Heart left ventricle (tissue), 16 donors: ENCODE results near the gene ARHGAP26. TPM values are rescaled to one million over a fixed set of nuclear protein-coding genes. Genes with fewer than 3 reads are reported as not detected.

Experiments
- ATAC-seq, 4 donors: fragments of 200-7000 bp; cut with Tn5 transposase; one replicate each; pipeline ENCODE4 v1.9.1; 2020 to 2022; ENCODE audit warnings: moderate library complexity in 4 of 4, mild to moderate bottlenecking in 3 of 4, moderate number of reproducible peaks in 1 of 4
- DNase-seq, 5 donors: peaks; one replicate each; pipeline ENCODE4 v3.0.0-alpha.2; 2020
- H3K27ac ChIP-seq, 12 donors: fragments of 200-600 bp; sonication (generic) in 4 of 12; one replicate each; pipeline versions ENCODE4 v1.5.0 to v1.8.0; 2016 to 2022; ENCODE audit warnings: mild to moderate bottlenecking in 2 of 12
- H3K27me3 ChIP-seq, 9 donors: fragments of 200-600 bp; sonication (generic) in 2 of 9; one replicate each; pipeline versions ENCODE4 v1.5.1 to v1.8.0; 2016 to 2022; ENCODE audit warnings: mild to moderate bottlenecking in 3 of 9
- H3K36me3 ChIP-seq, 9 donors: fragments of 200-600 bp; sonication (generic) in 2 of 9; one replicate each; pipeline versions ENCODE4 v1.5.0 to v1.8.0; 2018 to 2022; ENCODE audit warnings: mild to moderate bottlenecking in 2 of 9
- H3K4me1 ChIP-seq, 12 donors: fragments of 200-600 bp; sonication (generic) in 4 of 12; one replicate each; pipeline versions ENCODE4 v1.5.0 to v1.8.0; 2016 to 2022; ENCODE audit warnings: mild to moderate bottlenecking in 3 of 12
- H3K4me3 ChIP-seq, 12 donors: fragments of 200-600 bp; sonication (generic) in 4 of 12; one replicate each; pipeline versions ENCODE4 v1.5.0 to v1.8.0; 2017 to 2022; ENCODE audit warnings: mild to moderate bottlenecking in 9 of 12, moderate library complexity in 4 of 12
- H3K9me3 ChIP-seq, 12 donors: fragments of 200-600 bp; sonication (generic) in 4 of 12; one replicate each; pipeline versions ENCODE4 v1.5.0 to v1.8.0; 2016 to 2022; ENCODE audit warnings: mild to moderate bottlenecking in 1 of 12
- POLR2A ChIP-seq, 2 donors: fragments of 450-650 bp; IDR thresholded peaks; one replicate each; pipeline ENCODE4 v1.6.1; 2017; ENCODE audit warnings: antibody characterized with exemption in 2 of 2, mild to moderate bottlenecking in 2 of 2, moderate library complexity in 2 of 2
- WGBS, 4 donors: extraction: QIAGEN DNeasy Blood & Tissue Kit in 2 of 4; methylation state at CpG; one replicate each; pipeline versions ENCODE4 v1.1.5 to v1.1.7; 2013 to 2018; 5-methylcytosine and 5-hydroxymethylcytosine counted together
- intact Hi-C, 10 donors: fragments of 100-400 bp; cut with DNase I; formaldehyde crosslinking; loops; one replicate each; pipeline versions ENCODE4 v1.11.1 to v1.14.2; 2022
- polyA plus RNA-seq, 2 donors: library from polyadenylated mRNA; stranded (reverse); fragments of 200-250 nt; gene quantifications; one replicate each; pipeline ENCODE4 v1.2.3, GENCODE V29; 2013
- total RNA-seq, 9 donors: library from RNA; depleted of rRNA in 2 of 9; stranded (reverse); fragments of >200 nt in 2 of 9; fragmentation: NEBNext Ultra II Directional in 3 of 9; extraction: Animal tissue kit (Norgen Biotek cat#: 25700) in 3 of 9; gene quantifications; one replicate each; pipeline versions ENCODE4 v1.1.0 to v1.2.4, GENCODE V29; 2016 to 2023
- TF ChIP-seq, protein P1 (sequence below), 12 donors: fragments of 200-600 bp; sonication (generic) in 4 of 12; IDR thresholded peaks; one replicate each; pipeline versions ENCODE4 v1.5.0 to v1.8.0; 2018 to 2022; ENCODE audit warnings: antibody characterized with exemption in 12 of 12, mild to moderate bottlenecking in 5 of 12
- donor health status: ischemic (EF 13 %, LVEDD 7.1; RV severe dilation, severe dysfunction).
- donor health status: healthy with polysubstance abuse.
- donor health status: DM: no; HTN: yes; CAD: no.
- donor health status: DM: no; HTN: no; CAD: no.
- donor health status: ischemic (EF 25% LVEDD 6.9; RV normal size, moderate dysfunction).
- donor health status: ischemic (EF 25% LVEDD 5.7; RV mildly dilated, moderate dysfunction).
- donor health status: healthy.
- donor health status: DM: yes; HTN: yes; CAD: no.
- donor health status: ischemic (EF 35%, LVEDD 5.7; RV mildly dilated, moderate dysfunction).
- donor health status: nonischemic (EF 11% LVEDD 7.7; RV severe dilation, severe dysfunction).
- donor health status: DM: yes; HTN: yes; CAD: no.
- donor health status: PGD.
- donor health status: ischemic (EF 29% LVEDD 5.4; RV normal size, mild dysfunction).
- donor health status: nonischemic (EF 23%, LVEDD 6.1; RV moderate dilation, normal function).

Gene ARHGAP26
- total and polyA plus RNA-seq, 11 donors: 11.9 to 52.1 (median 33.7) TPM

DNA sequence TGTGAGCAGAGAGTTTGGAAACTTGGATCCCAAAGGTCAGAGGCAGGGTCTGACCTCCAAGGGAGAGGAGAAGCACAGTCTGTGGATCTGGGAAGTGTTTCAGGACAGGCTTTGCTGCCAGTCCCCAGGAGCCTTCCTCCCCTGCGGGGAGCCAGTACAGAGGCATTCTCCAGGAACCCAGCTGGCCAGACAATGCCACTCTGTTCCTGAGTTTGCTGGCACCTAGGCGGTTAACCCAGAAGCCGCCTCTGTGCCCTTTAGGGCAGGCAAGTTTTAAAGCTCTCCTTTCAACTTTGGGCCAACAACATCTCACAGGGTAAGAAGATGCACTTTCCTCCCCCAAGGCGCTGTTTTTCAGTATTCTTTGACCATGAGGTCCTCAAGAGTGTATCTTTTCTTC is 47.3 kb upstream of the ARHGAP26 start:
- no peaks in the 10 kb centered on the region for H3K36me3 ChIP-seq
- intact Hi-C loops: loop anchor here in 2 of 10 donors (5.0 kb wide), 2 partner anchors 49 to 149 kb away; partner anchors contain the start of gene ARHGAP26 (in 1 of the 2)
- H3K27me3 ChIP-seq: no peaks in the 10 kb centered on the region
- TF ChIP-seq, protein P1, sequence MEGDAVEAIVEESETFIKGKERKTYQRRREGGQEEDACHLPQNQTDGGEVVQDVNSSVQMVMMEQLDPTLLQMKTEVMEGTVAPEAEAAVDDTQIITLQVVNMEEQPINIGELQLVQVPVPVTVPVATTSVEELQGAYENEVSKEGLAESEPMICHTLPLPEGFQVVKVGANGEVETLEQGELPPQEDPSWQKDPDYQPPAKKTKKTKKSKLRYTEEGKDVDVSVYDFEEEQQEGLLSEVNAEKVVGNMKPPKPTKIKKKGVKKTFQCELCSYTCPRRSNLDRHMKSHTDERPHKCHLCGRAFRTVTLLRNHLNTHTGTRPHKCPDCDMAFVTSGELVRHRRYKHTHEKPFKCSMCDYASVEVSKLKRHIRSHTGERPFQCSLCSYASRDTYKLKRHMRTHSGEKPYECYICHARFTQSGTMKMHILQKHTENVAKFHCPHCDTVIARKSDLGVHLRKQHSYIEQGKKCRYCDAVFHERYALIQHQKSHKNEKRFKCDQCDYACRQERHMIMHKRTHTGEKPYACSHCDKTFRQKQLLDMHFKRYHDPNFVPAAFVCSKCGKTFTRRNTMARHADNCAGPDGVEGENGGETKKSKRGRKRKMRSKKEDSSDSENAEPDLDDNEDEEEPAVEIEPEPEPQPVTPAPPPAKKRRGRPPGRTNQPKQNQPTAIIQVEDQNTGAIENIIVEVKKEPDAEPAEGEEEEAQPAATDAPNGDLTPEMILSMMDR (IDR thresholded peaks at IDR 0.05): no peak
- no peak for TF ChIP-seq POLR2A (IDR thresholded peaks at IDR 0.05)
- no peak for DNase-seq
- H3K4me3 ChIP-seq: no peak overlapping the region
- H3K27ac ChIP-seq: no peak overlapping the region
- no peaks in the 10 kb centered on the region for H3K9me3 ChIP-seq
- WGBS, 4 donors: 82 to 95% (median 92%) methylated on average over 4 of the region's 4 CpGs
- no peak for ATAC-seq
- H3K4me1 ChIP-seq: peaks cover 0 to 29% (median 6%) of the 10 kb centered on the region in 12 donors

GRCh38 chr5:142724821-142725220 is 45.4 kb upstream of the ARHGAP26 start:
- ATAC-seq (no peak), DNase-seq (no peak)
- no peaks in the 10 kb centered on the region for H3K27me3 ChIP-seq
- no peaks in the 10 kb centered on the region for H3K9me3 ChIP-seq
- H3K4me3 ChIP-seq: no peak overlapping the region
- TF ChIP-seq, protein P1 (IDR thresholded peaks at IDR 0.05): no peak
- no peak for TF ChIP-seq POLR2A (IDR thresholded peaks at IDR 0.05)
- peaks cover 0 to 32% (median 6%) of the 10 kb centered on the region in 12 donors for H3K4me1 ChIP-seq
- intact Hi-C loops: loop anchor here in 3 of 10 donors (2.0 to 5.0 kb wide), 4 partner anchors 42 to 152 kb away; partner anchors contain the start of gene ARHGAP26 (in 1 of the 3)
- whole genome bisulfite sequencing, 4 donors: 90 to 95% (median 95%) methylated on average over 9 of the region's 9 CpGs
- no peak overlapping the region for H3K27ac ChIP-seq
- no peaks in the 10 kb centered on the region for H3K36me3 ChIP-seq

- 78 to 83% (median 79%) methylated on average over 4 of the region's 4 CpGs for WGBS, 4 donors
- ATAC-seq (no peak), DNase-seq (no peak)
- TF ChIP-seq, protein P1 (IDR thresholded peaks at IDR 0.05): no peak
- TF ChIP-seq POLR2A (IDR thresholded peaks at IDR 0.05): no peak
- H3K27me3 ChIP-seq: no peaks in the 10 kb centered on the region
- intact Hi-C loops: loop anchor here in 2 of 10 donors (2.0 to 5.0 kb wide), 2 partner anchors 42 to 151 kb away; no protein-coding TSS in a partner anchor
- no peaks in the 10 kb centered on the region for H3K36me3 ChIP-seq
- H3K4me3 ChIP-seq: no peak overlapping the region
- H3K27ac ChIP-seq: peak overlapping the region in 1 of 12 donors; percentile 47
- H3K9me3 ChIP-seq: no peaks in the 10 kb centered on the region
- peaks cover 0 to 32% (median 6%) of the 10 kb centered on the region in 12 donors for H3K4me1 ChIP-seq
Observed at GRCh38 chr5:142725231-142726187, 44.7 kb upstream of the ARHGAP26 start.

GRCh38 chr5:142726188-142726731 is 43.9 kb upstream of the ARHGAP26 start:
- Histone ChIP-seq H3K36me3 (no peaks in the 10 kb centered on the region), H3K27me3 (no peaks in the 10 kb centered on the region), H3K4me3 (no peak overlapping the region), H3K27ac (peak overlapping the region in 1 of 12 donors; percentile 47), H3K4me1 (peaks cover 0 to 32% (median 6%) of the 10 kb centered on the region in 12 donors), H3K9me3 (no peaks in the 10 kb centered on the region)
- intact Hi-C loops: loop anchor here in 1 of 10 donors (5.0 kb wide), 1 partner anchor 41 kb away; no protein-coding TSS in a partner anchor
- 54 to 72% (median 60%) methylated on average over 2 of the region's 2 CpGs for WGBS, 4 donors
- no peak for TF ChIP-seq POLR2A (IDR thresholded peaks at IDR 0.05)
- TF ChIP-seq, protein P1 (IDR thresholded peaks at IDR 0.05): no peak
- DNase-seq (no peak), ATAC-seq (peak in 2 of 4 donors; percentile 34 to 58)
